ENCODE results near the gene LRRC27. TPM values are rescaled to one million over a fixed set of nuclear protein-coding genes. Genes with fewer than 3 reads are reported as not detected.

LRRC27 gene
- 14.6 and 17.2 TPM in 2 replicates for total RNA-seq

GRCh38 chr10:132331601-132332432, at the start of gene LRRC27:
Gene LRRC27, plus strand, starts transcription at chr10:132332193. Its CDS starts 1,332 bp downstream, at chr10:132333525.

GRCh38 chr10:132307823-132308586, 24.0 kb upstream of the LRRC27 start, which contains the start of gene STK32C:
Gene STK32C, minus strand, starts transcription at chr10:132307950. Its CDS starts 117 bp downstream, at chr10:132307833.

DNA sequence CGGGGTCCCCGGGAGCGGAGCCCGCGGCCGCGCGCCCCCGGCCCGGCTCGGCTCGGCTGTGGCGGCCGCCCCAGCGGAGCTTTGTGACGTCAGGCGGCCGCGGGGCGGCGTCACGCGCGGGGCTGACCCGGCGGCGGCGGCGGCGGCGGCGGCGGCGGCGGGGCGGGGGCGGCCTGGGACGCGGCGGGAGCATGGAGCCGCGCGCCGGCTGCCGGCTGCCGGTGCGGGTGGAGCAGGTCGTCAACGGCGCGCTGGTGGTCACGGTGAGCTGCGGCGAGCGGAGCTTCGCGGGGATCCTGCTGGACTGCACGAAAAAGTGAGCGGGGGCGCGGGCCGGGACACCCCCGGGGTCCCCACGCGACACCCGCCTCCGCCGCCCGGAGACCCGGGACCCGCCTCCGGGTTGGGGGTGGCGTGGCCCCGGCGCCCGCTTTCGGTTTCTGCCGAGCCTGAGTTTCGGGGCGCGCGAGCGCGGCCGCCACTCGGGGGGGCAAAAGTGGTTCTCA, 65.1 kb downstream of the LRRC27 start, which contains the start of gene PWWP2B:
TSS of gene PWWP2B (plus strand) at position 165 of the 506 bp plus-strand sequence. CDS start at position 192, 27 bp downstream.

Other genes starting within 250 kb of the LRRC27 start
- 1.6 and 11.0 TPM in 2 replicates for gene DPYSL4, start 145.2 kb upstream of the LRRC27 start, total RNA-seq
- gene STK32C, start 24.2 kb upstream of the LRRC27 start, total RNA-seq, result 13.1 and 14.9 TPM in 2 replicates
- 6.4 and 8.3 TPM in 2 replicates for gene PWWP2B, start 65.0 kb downstream of the LRRC27 start, total RNA-seq
- gene INPP5A, start 205.6 kb downstream of the LRRC27 start, total RNA-seq, result 35.4 and 44.9 TPM in 2 replicates

All from smooth muscle cell of bladder (primary cell).